Activated CD4-positive, alpha-beta T cell treated with anti-CD3 and anti-CD28 coated beads for 36 hours (primary cell): ENCODE measurements around the gene PLXNA4. TPM values are rescaled to one million over a fixed set of nuclear protein-coding genes. Genes with fewer than 3 reads are reported as not detected.
"Not testable (repeated sequence)": the region's sequence is repeated elsewhere in the genome, so short reads cannot be mapped to it uniquely, and the experiment has no call there.

Source experiments
- ATAC-seq: fragments of 200-7000 bp; cut with Tn5 transposase; one replicate; pipeline ENCODE4 v1.10.0; 2021; ENCODE audit warnings: mild to moderate bottlenecking, moderate library complexity
- CTCF ChIA-PET: fragments of 350-600 bp; sonication (Branson Sonifier 250); formaldehyde crosslinking; loops from one replicate; lab custom pipeline; 2021; ENCODE audit warnings: antibody characterized with exemption; lab: Charles Lee
- POLR2A ChIA-PET: fragments of 350-600 bp; sonication (Branson Sonifier 250); formaldehyde crosslinking; loops from one replicate; lab custom pipeline; 2021; ENCODE audit warnings: antibody characterized with exemption, inconsistent platforms; lab: Charles Lee
- DNase-seq: peaks from one replicate; pipeline ENCODE4 v3.0.0-alpha.2; 2020
- H3K27ac Mint-ChIP-seq: one replicate; pipeline ENCODE4 v1.8.0; 2021; ENCODE audit warnings: mixed read lengths
- H3K27me3 Mint-ChIP-seq: one replicate; pipeline ENCODE4 v1.8.0; 2021; ENCODE audit warnings: mixed read lengths
- H3K36me3 Mint-ChIP-seq: one replicate; pipeline ENCODE4 v1.8.0; 2021; ENCODE audit warnings: low read depth, mixed read lengths
- H3K4me1 Mint-ChIP-seq: one replicate; pipeline ENCODE4 v1.8.0; 2021; ENCODE audit warnings: mixed read lengths
- H3K4me3 Mint-ChIP-seq: one replicate; pipeline ENCODE4 v1.8.0; 2021; ENCODE audit warnings: mild to moderate bottlenecking, moderate library complexity, mixed read lengths
- H3K9me3 Mint-ChIP-seq: one replicate; pipeline ENCODE4 v1.8.0; 2021; ENCODE audit warnings: low read depth, mixed read lengths
- intact Hi-C, 2 experiments: fragments of 100-400 bp; cut with DNase I in 1 of 2; cut with micrococcal nuclease in 1 of 2; formaldehyde crosslinking; loops; one replicate each; pipeline versions ENCODE4 v1.14.2 to v1.15.1; 2022 to 2024; cut with DNase I, micrococcal nuclease
- total RNA-seq, 2 experiments: library from RNA; stranded (reverse); gene quantifications; one replicate each; pipeline ENCODE4 v1.2.3, GENCODE V29; 2021

Gene PLXNA4
- total RNA-seq, 2 experiments from 2014 or later = 0.07 to 0.09 TPM

DNA sequence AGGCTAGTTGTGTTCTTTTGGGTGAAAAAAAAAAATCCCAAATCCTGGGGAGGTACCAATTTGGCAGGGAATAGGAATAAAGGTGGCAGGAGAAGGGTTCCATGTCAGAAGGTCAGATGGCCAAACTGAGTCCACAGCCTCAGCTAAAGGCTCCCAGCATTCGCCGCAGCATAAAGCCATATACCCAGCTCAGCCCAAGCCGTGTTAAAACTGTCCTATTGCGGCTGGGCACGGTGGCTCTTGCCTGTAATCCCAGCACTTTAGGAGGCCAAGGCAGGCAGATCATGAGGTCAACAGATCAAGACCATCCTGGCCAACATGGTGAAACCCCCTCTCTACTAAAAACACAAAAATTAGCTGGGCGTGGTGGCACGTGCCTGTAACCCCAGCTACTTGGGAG is 410.6 kb downstream of the PLXNA4 start:
- H3K4me1 Mint-ChIP-seq, POLR2A ChIA-PET, intact Hi-C loops, DNase-seq, H3K9me3 Mint-ChIP-seq, H3K36me3 Mint-ChIP-seq, CTCF ChIA-PET, H3K27me3 Mint-ChIP-seq, ATAC-seq, H3K27ac Mint-ChIP-seq, H3K4me3 Mint-ChIP-seq: not testable (repeated sequence)

GRCh38 chr7:132164558-132165125 is 411.6 kb downstream of the PLXNA4 start:
- ChIA-PET POLR2A (no interaction called here), CTCF (no interaction called here)
- Mint-ChIP-seq H3K4me1 (no peaks in the 10 kb centered on the region), H3K36me3 (no peaks in the 10 kb centered on the region), H3K9me3 (no peaks in the 10 kb centered on the region), H3K4me3 (no peak overlapping the region), H3K27ac (no peak overlapping the region), H3K27me3 (peaks cover 5% of the 10 kb centered on the region)
- intact Hi-C loops = no loop called here
- DNase-seq (no peak), ATAC-seq (no peak)

DNA sequence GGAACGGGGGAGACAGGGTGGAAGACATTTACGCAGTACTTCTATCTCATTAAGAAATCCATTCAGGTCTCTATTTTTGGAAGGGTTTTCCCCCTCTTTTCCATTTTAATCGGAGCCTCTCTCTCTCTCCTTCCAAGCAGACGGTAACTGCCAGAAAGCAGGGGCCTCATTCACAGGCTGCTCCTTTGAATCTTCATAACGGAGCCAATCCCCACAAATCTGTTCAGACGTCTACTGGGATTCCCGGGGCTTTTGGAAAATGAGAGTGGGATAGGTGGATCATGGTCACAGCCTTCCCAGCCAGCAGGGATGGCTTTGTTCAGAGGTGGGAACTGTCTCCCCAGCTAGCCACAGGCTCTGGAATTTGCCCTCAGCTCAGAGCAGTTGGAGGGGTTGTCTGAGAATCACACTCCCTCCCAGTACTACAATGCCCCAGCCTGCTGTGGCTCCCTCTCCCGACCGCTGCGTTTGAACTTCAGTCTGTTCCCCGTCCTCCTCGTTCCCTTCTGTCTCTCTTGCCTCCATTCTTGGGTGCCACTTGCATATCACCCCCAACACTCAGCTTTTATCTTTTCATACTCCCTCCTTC is 413.6 kb downstream of the PLXNA4 start:
- H3K27ac Mint-ChIP-seq = no peak overlapping the region
- DNase-seq = no peak
- peaks cover 3% of the 10 kb centered on the region for H3K27me3 Mint-ChIP-seq
- no peaks in the 10 kb centered on the region for H3K9me3 Mint-ChIP-seq
- H3K4me3 Mint-ChIP-seq = no peak overlapping the region
- ChIA-PET CTCF (no interaction called here), POLR2A (no interaction called here)
- intact Hi-C loops = no loop called here
- ATAC-seq = no peak
- H3K4me1 Mint-ChIP-seq = no peaks in the 10 kb centered on the region
- no peaks in the 10 kb centered on the region for H3K36me3 Mint-ChIP-seq

- H3K9me3 Mint-ChIP-seq = no peaks in the 10 kb centered on the region
- ChIA-PET CTCF (no interaction called here), POLR2A (no interaction called here)
- no peaks in the 10 kb centered on the region for H3K36me3 Mint-ChIP-seq
- H3K4me3 Mint-ChIP-seq = no peak overlapping the region
- no peaks in the 10 kb centered on the region for H3K4me1 Mint-ChIP-seq
- ATAC-seq (no peak), DNase-seq (no peak)
- peaks cover 3% of the 10 kb centered on the region for H3K27me3 Mint-ChIP-seq
- no peak overlapping the region for H3K27ac Mint-ChIP-seq
- intact Hi-C loops = no loop called here
Observed at GRCh38 chr7:132161976-132162375, 414.3 kb downstream of the PLXNA4 start.

DNA sequence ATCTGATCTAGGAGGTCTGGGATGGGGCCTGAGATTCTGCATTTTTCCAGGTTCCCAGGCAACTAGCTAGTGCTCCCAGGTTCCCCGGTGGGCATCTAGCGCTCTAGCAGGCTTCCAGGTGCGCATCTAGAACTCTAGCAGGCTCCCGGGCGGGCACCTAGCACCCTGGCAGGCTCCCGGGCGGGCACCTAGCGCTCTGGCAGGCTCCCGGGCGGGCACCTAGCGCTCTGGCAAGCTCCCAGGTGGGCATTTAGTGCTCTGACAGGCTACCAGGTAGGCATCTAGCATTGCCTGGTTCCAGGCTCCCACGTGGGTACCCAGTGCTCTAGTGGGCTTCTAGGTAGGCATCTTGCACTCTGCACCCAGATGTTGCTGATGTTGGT is 414.7 kb downstream of the PLXNA4 start:
- intact Hi-C loops = no loop called here
- Mint-ChIP-seq H3K4me1 (no peaks in the 10 kb centered on the region), H3K36me3 (no peaks in the 10 kb centered on the region), H3K27ac (no peak overlapping the region), H3K27me3 (peaks cover 3% of the 10 kb centered on the region), H3K9me3 (no peaks in the 10 kb centered on the region), H3K4me3 (no peak overlapping the region)
- CTCF ChIA-PET = no interaction called here
- no peak for ATAC-seq
- POLR2A ChIA-PET = no interaction called here
- DNase-seq = no peak

DNA sequence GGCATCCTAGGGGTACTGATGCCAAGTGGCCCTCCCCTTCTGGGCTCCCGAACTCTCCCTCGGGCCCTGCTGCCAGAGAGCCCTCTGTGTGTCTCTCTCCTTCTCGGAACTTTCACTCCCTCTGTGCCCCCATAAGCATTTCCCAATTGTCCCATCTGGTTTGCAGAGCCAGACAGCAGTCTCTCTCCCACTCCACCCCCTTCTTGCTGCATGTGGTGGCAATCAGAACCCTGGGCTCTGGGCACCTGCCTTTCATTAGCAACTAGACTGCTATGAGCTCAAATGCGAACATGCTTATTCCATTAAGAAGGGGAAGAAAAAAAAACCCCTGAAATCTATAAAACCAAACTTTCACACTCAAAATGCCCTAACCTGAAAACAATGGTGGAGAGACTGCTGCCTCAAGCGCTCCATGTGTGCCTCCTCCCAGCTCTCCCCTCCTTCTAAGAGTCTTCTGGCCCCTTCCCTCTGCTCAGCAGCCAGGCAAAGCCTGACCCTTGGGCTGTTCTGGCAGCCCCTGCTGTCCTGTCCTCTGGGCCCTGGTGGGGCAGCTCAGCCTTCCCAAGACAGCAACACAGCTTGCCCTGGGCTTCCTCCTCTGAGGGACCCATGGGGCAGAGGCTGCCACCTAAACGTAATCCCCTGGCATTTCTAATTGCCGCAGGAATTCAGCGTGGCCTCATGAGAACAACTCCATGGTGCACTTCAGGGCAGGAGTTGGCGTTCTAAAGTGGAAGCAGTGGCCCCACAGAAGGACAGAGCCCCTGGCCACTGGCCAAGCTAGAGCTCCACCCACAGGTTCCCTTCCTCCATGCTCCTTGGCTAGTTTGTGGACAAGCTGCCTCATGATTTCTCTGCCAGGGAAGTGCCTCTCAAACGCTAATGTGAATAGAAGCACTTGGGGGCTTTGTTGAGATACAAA is 415.4 kb downstream of the PLXNA4 start:
- peaks cover 4% of the 10 kb centered on the region for H3K27me3 Mint-ChIP-seq
- intact Hi-C loops = no loop called here
- H3K9me3 Mint-ChIP-seq = no peaks in the 10 kb centered on the region
- H3K27ac Mint-ChIP-seq = no peak overlapping the region
- H3K4me1 Mint-ChIP-seq = no peaks in the 10 kb centered on the region
- CTCF ChIA-PET = no interaction called here
- H3K4me3 Mint-ChIP-seq = no peak overlapping the region
- no peak for DNase-seq
- ATAC-seq = no peak
- no peaks in the 10 kb centered on the region for H3K36me3 Mint-ChIP-seq
- POLR2A ChIA-PET = no interaction called here

- no peak overlapping the region for H3K4me3 Mint-ChIP-seq
- peaks cover 4% of the 10 kb centered on the region for H3K27me3 Mint-ChIP-seq
- POLR2A ChIA-PET = no interaction called here
- no peaks in the 10 kb centered on the region for H3K36me3 Mint-ChIP-seq
- CTCF ChIA-PET = no interaction called here
- intact Hi-C loops = no loop called here
- DNase-seq (no peak), ATAC-seq (no peak)
- H3K4me1 Mint-ChIP-seq = no peaks in the 10 kb centered on the region
- H3K9me3 Mint-ChIP-seq = no peaks in the 10 kb centered on the region
- H3K27ac Mint-ChIP-seq = no peak overlapping the region
Observed at GRCh38 chr7:132158841-132159240, 417.4 kb downstream of the PLXNA4 start.

DNA sequence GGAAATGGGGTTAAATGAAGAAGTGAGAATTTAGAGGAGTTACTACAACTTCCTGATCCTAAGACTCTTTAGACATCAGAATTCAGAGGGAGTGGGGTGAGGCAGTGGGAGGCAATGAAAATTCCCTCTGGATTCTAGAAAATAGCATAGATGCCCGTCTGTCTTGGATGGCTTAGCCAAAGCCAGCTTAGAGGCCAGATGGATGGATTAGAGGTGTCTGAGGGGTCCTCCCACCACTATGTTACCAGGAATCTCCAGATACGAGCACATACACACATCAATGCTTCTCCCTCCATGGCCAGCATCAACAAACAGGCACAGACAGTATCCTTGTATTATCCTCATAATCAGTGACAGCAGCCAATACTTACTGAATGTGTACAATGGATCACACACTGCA is 418.1 kb downstream of the PLXNA4 start:
- Mint-ChIP-seq H3K27ac (no peak overlapping the region), H3K4me3 (no peak overlapping the region), H3K9me3 (no peaks in the 10 kb centered on the region), H3K36me3 (no peaks in the 10 kb centered on the region), H3K27me3 (peaks cover 5% of the 10 kb centered on the region), H3K4me1 (no peaks in the 10 kb centered on the region)
- ChIA-PET CTCF (no interaction called here), POLR2A (no interaction called here)
- DNase-seq (no peak), ATAC-seq (no peak)
- intact Hi-C loops = no loop called here

DNA sequence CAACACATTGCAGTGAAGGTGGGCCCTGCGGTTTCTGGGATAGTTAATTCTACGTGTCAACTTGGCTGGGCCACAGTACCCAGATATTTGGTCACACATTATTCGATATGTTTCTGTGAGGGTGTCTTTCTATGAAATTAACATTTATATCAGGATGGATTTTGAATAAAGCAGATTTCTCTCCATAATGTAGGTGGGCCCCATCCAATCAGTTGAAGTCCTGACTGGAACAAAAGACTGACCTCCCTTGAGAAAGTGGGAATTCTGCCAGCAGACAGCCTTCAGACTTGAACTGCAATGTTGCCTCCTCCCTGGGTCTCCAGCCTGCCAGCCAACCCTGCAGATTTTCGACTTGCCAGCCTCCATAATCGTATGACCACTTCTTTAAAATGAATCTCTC is 420.6 kb downstream of the PLXNA4 start:
- ATAC-seq = no peak

GRCh38 chr7:132154695-132155471 is 421.4 kb downstream of the PLXNA4 start:
- ATAC-seq (no peak), DNase-seq (no peak)
- H3K36me3 Mint-ChIP-seq = no peaks in the 10 kb centered on the region
- no peaks in the 10 kb centered on the region for H3K4me1 Mint-ChIP-seq
- ChIA-PET POLR2A (no interaction called here), CTCF (no interaction called here)
- H3K27me3 Mint-ChIP-seq = peaks cover 9% of the 10 kb centered on the region
- H3K9me3 Mint-ChIP-seq = no peaks in the 10 kb centered on the region
- intact Hi-C loops = no loop called here
- no peak overlapping the region for H3K27ac Mint-ChIP-seq
- no peak overlapping the region for H3K4me3 Mint-ChIP-seq

More for the DNA sequence above, 420.6 kb downstream of the PLXNA4 start:
- Mint-ChIP-seq H3K9me3 (no peaks in the 10 kb centered on the region), H3K4me3 (no peak overlapping the region), H3K4me1 (no peaks in the 10 kb centered on the region), H3K27me3 (peaks cover 9% of the 10 kb centered on the region), H3K27ac (no peak overlapping the region), H3K36me3 (no peaks in the 10 kb centered on the region)
- ChIA-PET POLR2A (no interaction called here), CTCF (no interaction called here)
- DNase-seq = no peak
- intact Hi-C loops = no loop called here

- no peak overlapping the region for H3K4me3 Mint-ChIP-seq
- CTCF ChIA-PET = no interaction called here
- no peak overlapping the region for H3K27ac Mint-ChIP-seq
- ATAC-seq (no peak), DNase-seq (no peak)
- H3K27me3 Mint-ChIP-seq = peaks cover 9% of the 10 kb centered on the region
- H3K4me1 Mint-ChIP-seq = no peaks in the 10 kb centered on the region
- intact Hi-C loops = no loop called here
- POLR2A ChIA-PET = no interaction called here
- H3K36me3 Mint-ChIP-seq = no peaks in the 10 kb centered on the region
- no peaks in the 10 kb centered on the region for H3K9me3 Mint-ChIP-seq
Observed at GRCh38 chr7:132154248-132154647, 422.0 kb downstream of the PLXNA4 start.
